ENCODE results near the gene PLEKHG4.

PLEKHG4 gene

GRCh38 chr16:67283039-67283825 is 3.9 kb downstream of the PLEKHG4 start:
- no peak overlapping the region for H3K27ac Mint-ChIP-seq
- H3K4me3 Mint-ChIP-seq, result no peak overlapping the region

GRCh38 chr16:67283826-67284555 is 4.7 kb downstream of the PLEKHG4 start:
- no peaks in the 10 kb centered on the region for H3K4me1 Mint-ChIP-seq
- H3K27ac Mint-ChIP-seq, result no peak overlapping the region
- no peaks in the 10 kb centered on the region for H3K9me3 Mint-ChIP-seq
- no peak overlapping the region for H3K4me3 Mint-ChIP-seq
- DNase-seq, result no peak
- H3K36me3 Mint-ChIP-seq, result no peaks in the 10 kb centered on the region
- no peaks in the 10 kb centered on the region for H3K27me3 Mint-ChIP-seq
- ATAC-seq (replicated peaks), result no peak

More at GRCh38 chr16:67283039-67283825, 3.9 kb downstream of the PLEKHG4 start:
- H3K9me3 Mint-ChIP-seq, result no peaks in the 10 kb centered on the region
- H3K36me3 Mint-ChIP-seq, result no peaks in the 10 kb centered on the region
- peaks cover 5 to 6% of the 10 kb centered on the region in 2 donors for H3K4me1 Mint-ChIP-seq
- ATAC-seq (replicated peaks) (no peak), DNase-seq (no peak)
- H3K27me3 Mint-ChIP-seq, result no peaks in the 10 kb centered on the region

GRCh38 chr16:67284699-67285646 is 5.6 kb downstream of the PLEKHG4 start:
- no peaks in the 10 kb centered on the region for H3K4me1 Mint-ChIP-seq
- H3K36me3 Mint-ChIP-seq, result no peaks in the 10 kb centered on the region
- no peak for ATAC-seq (replicated peaks)
- no peak overlapping the region for H3K27ac Mint-ChIP-seq
- DNase-seq, result no peak
- H3K9me3 Mint-ChIP-seq, result no peaks in the 10 kb centered on the region
- no peaks in the 10 kb centered on the region for H3K27me3 Mint-ChIP-seq
- no peak overlapping the region for H3K4me3 Mint-ChIP-seq

- DNase-seq, result no peak
- no peaks in the 10 kb centered on the region for H3K27me3 Mint-ChIP-seq
- H3K27ac Mint-ChIP-seq, result no peak overlapping the region
Observed at GRCh38 chr16:67286441-67287235, 7.3 kb downstream of the PLEKHG4 start.

GRCh38 chr16:67287960-67288359 is 8.6 kb downstream of the PLEKHG4 start:
- H3K9me3 Mint-ChIP-seq, result no peaks in the 10 kb centered on the region
- H3K36me3 Mint-ChIP-seq, result no peaks in the 10 kb centered on the region
- H3K27ac Mint-ChIP-seq, result no peak overlapping the region

More at GRCh38 chr16:67286441-67287235, 7.3 kb downstream of the PLEKHG4 start:
- Mint-ChIP-seq H3K9me3 (no peaks in the 10 kb centered on the region), H3K4me3 (no peak overlapping the region), H3K36me3 (no peaks in the 10 kb centered on the region), H3K4me1 (no peaks in the 10 kb centered on the region)
- ATAC-seq (replicated peaks), result no peak

GRCh38 chr16:67291461-67291860 is 12.1 kb downstream of the PLEKHG4 start:
- no peak overlapping the region for H3K4me3 Mint-ChIP-seq
- H3K27me3 Mint-ChIP-seq, result peaks cover 3 to 4% of the 10 kb centered on the region in 2 donors
- H3K4me1 Mint-ChIP-seq, result no peaks in the 10 kb centered on the region
- H3K36me3 Mint-ChIP-seq, result no peaks in the 10 kb centered on the region
- no peak overlapping the region for H3K27ac Mint-ChIP-seq
- DNase-seq (no peak), ATAC-seq (replicated peaks) (no peak)
- no peaks in the 10 kb centered on the region for H3K9me3 Mint-ChIP-seq

More at GRCh38 chr16:67287960-67288359, 8.6 kb downstream of the PLEKHG4 start:
- Mint-ChIP-seq H3K27me3 (no peaks in the 10 kb centered on the region), H3K4me1 (no peaks in the 10 kb centered on the region), H3K4me3 (no peak overlapping the region)
- DNase-seq (no peak), ATAC-seq (replicated peaks) (no peak)

- H3K9me3 Mint-ChIP-seq, result no peaks in the 10 kb centered on the region
- H3K36me3 Mint-ChIP-seq, result no peaks in the 10 kb centered on the region
Observed at GRCh38 chr16:67294171-67294757, 14.9 kb downstream of the PLEKHG4 start.

GRCh38 chr16:67294938-67295361 is 15.6 kb downstream of the PLEKHG4 start:
- Mint-ChIP-seq H3K9me3 (no peaks in the 10 kb centered on the region), H3K4me1 (no peaks in the 10 kb centered on the region), H3K36me3 (no peaks in the 10 kb centered on the region), H3K27me3 (peaks cover 5 to 10% of the 10 kb centered on the region in 2 donors), H3K4me3 (no peak overlapping the region), H3K27ac (no peak overlapping the region)
- ATAC-seq (replicated peaks), result no peak
- no peak for DNase-seq

More at GRCh38 chr16:67294171-67294757, 14.9 kb downstream of the PLEKHG4 start:
- Mint-ChIP-seq H3K27ac (no peak overlapping the region), H3K27me3 (peaks cover 5 to 10% of the 10 kb centered on the region in 2 donors), H3K4me3 (no peak overlapping the region), H3K4me1 (no peaks in the 10 kb centered on the region)
- DNase-seq (no peak), ATAC-seq (replicated peaks) (no peak)

- H3K9me3 Mint-ChIP-seq, result no peaks in the 10 kb centered on the region
- H3K4me1 Mint-ChIP-seq, result no peaks in the 10 kb centered on the region
- no peak overlapping the region for H3K4me3 Mint-ChIP-seq
- DNase-seq, result no peak
- H3K36me3 Mint-ChIP-seq, result no peaks in the 10 kb centered on the region
- ATAC-seq (replicated peaks), result no peak
- H3K27ac Mint-ChIP-seq, result no peak overlapping the region
- H3K27me3 Mint-ChIP-seq, result peaks cover 5 to 10% of the 10 kb centered on the region in 2 donors
Observed at GRCh38 chr16:67296420-67296819, 17.1 kb downstream of the PLEKHG4 start.

- Mint-ChIP-seq H3K4me3 (no peak overlapping the region), H3K9me3 (no peaks in the 10 kb centered on the region), H3K27me3 (peaks cover 5 to 10% of the 10 kb centered on the region in 2 donors), H3K4me1 (no peaks in the 10 kb centered on the region), H3K36me3 (no peaks in the 10 kb centered on the region), H3K27ac (no peak overlapping the region)
- DNase-seq, result no peak
- no peak for ATAC-seq (replicated peaks)
Observed at GRCh38 chr16:67298277-67298676, 18.9 kb downstream of the PLEKHG4 start.

- Mint-ChIP-seq H3K4me1 (no peaks in the 10 kb centered on the region), H3K27ac (no peak overlapping the region), H3K4me3 (no peak overlapping the region), H3K9me3 (no peaks in the 10 kb centered on the region), H3K36me3 (no peaks in the 10 kb centered on the region), H3K27me3 (peaks cover 5 to 10% of the 10 kb centered on the region in 2 donors)
- no peak for DNase-seq
- no peak for ATAC-seq (replicated peaks)
Observed at GRCh38 chr16:67299269-67299668, 19.9 kb downstream of the PLEKHG4 start.

- Mint-ChIP-seq H3K27ac (no peak overlapping the region), H3K9me3 (no peaks in the 10 kb centered on the region), H3K4me3 (no peak overlapping the region), H3K27me3 (peaks cover 8 to 9% of the 10 kb centered on the region in 2 donors), H3K36me3 (no peaks in the 10 kb centered on the region), H3K4me1 (peaks cover 0 to 3% of the 10 kb centered on the region in 2 donors)
- ATAC-seq (replicated peaks), result no peak
- DNase-seq, result no peak
Observed at GRCh38 chr16:67301080-67301782, 21.9 kb downstream of the PLEKHG4 start.

GRCh38 chr16:67302076-67302475 is 22.7 kb downstream of the PLEKHG4 start:
- Mint-ChIP-seq H3K4me1 (peaks cover 0 to 3% of the 10 kb centered on the region in 2 donors), H3K9me3 (no peaks in the 10 kb centered on the region), H3K27ac (no peak overlapping the region), H3K36me3 (no peaks in the 10 kb centered on the region), H3K4me3 (no peak overlapping the region), H3K27me3 (peaks cover 5 to 7% of the 10 kb centered on the region in 2 donors)
- no peak for DNase-seq
- ATAC-seq (replicated peaks), result no peak
